Naive thymus-derived CD4-positive, alpha-beta T cell (primary cell): ENCODE data around the gene FRRS1. TPM values are rescaled to one million over a fixed set of nuclear protein-coding genes. Genes with fewer than 3 reads are reported as not detected.

Experiments used
- ATAC-seq: fragments of 150-1000 bp; cut with Tn5 transposase; 2 replicates; pipeline ENCODE4 v1.10.0; 2021; ENCODE audit warnings: mild to moderate bottlenecking, moderate library complexity
- CTCF ChIA-PET: fragments of 350-600 bp; sonication (Branson Sonifier 250); formaldehyde crosslinking; loops from one replicate; lab custom pipeline; 2021; ENCODE audit warnings: antibody characterized with exemption; lab: Charles Lee
- POLR2A ChIA-PET: fragments of 350-600 bp; sonication (Branson Sonifier 250); formaldehyde crosslinking; loops from one replicate; lab custom pipeline; 2021; ENCODE audit warnings: antibody characterized with exemption, inconsistent platforms; lab: Charles Lee
- DNase-seq, 9 donors: peaks; one replicate each; pipeline versions ENCODE4 v3.0.0 to v3.0.0-alpha.2; 2020 to 2022; ENCODE audit warnings: mixed read lengths in 1 of 9
- H3K27ac ChIP-seq: one replicate; pipeline ENCODE4 v1.7.0; 2013; ENCODE audit warnings: mild to moderate bottlenecking, low read depth, low read length, moderate library complexity
- H3K27me3 ChIP-seq, 2 donors: one replicate each; pipeline ENCODE4 v1.7.0; 2013; ENCODE audit warnings: low read length in 2 of 2, mild to moderate bottlenecking in 2 of 2, moderate library complexity in 2 of 2; ENCODE audit not compliant: control insufficient read depth in 2 of 2, insufficient read depth in 2 of 2
- H3K36me3 ChIP-seq, 3 experiments: 1 replicate in 2 of 3; 2 replicates in 1 of 3; pipeline ENCODE4 v1.7.0; 2013; ENCODE audit warnings: low read length in 3 of 3, mild to moderate bottlenecking in 3 of 3, moderate library complexity in 1 of 3; ENCODE audit not compliant: insufficient read depth in 3 of 3, control insufficient read depth in 2 of 3
- H3K4me1 ChIP-seq, 2 donors: one replicate each; pipeline ENCODE4 v1.7.0; 2013; ENCODE audit warnings: low read length in 2 of 2, mild to moderate bottlenecking in 2 of 2, moderate library complexity in 1 of 2; ENCODE audit not compliant: control insufficient read depth in 2 of 2, insufficient read depth in 2 of 2
- H3K4me3 ChIP-seq: 2 replicates; pipeline ENCODE4 v1.7.0; 2013; ENCODE audit warnings: mild to moderate bottlenecking, low read length
- H3K9me3 ChIP-seq, 3 experiments: 1 replicate in 2 of 3; 2 replicates in 1 of 3; pipeline ENCODE4 v1.7.0; 2013; ENCODE audit warnings: low read length in 3 of 3; ENCODE audit not compliant: control insufficient read depth in 2 of 3
- H3K27ac Mint-ChIP-seq, 9 donors: one replicate each; pipeline ENCODE4 v1.8.0; 2020 to 2022; ENCODE audit warnings: mixed read lengths in 9 of 9, mild to moderate bottlenecking in 8 of 9, moderate library complexity in 5 of 9, inconsistent platforms in 2 of 9
- H3K27me3 Mint-ChIP-seq, 5 donors: one replicate each; pipeline ENCODE4 v1.8.0; 2021 to 2022; ENCODE audit warnings: mixed read lengths in 5 of 5, mild to moderate bottlenecking in 1 of 5
- H3K36me3 Mint-ChIP-seq, 5 donors: one replicate each; pipeline ENCODE4 v1.8.0; 2020 to 2022; ENCODE audit warnings: mixed read lengths in 5 of 5, mild to moderate bottlenecking in 3 of 5, inconsistent platforms in 1 of 5
- H3K4me1 Mint-ChIP-seq, 7 donors: one replicate each; pipeline ENCODE4 v1.8.0; 2020 to 2022; ENCODE audit warnings: mixed read lengths in 7 of 7, mild to moderate bottlenecking in 3 of 7, inconsistent platforms in 1 of 7
- H3K4me3 Mint-ChIP-seq, 10 donors: one replicate each; pipeline ENCODE4 v1.8.0; 2020 to 2022; ENCODE audit warnings: mild to moderate bottlenecking in 10 of 10, mixed read lengths in 10 of 10, moderate library complexity in 6 of 10, inconsistent platforms in 2 of 10
- H3K9me3 Mint-ChIP-seq, 11 donors: one replicate each; pipeline ENCODE4 v1.8.0; 2020 to 2022; ENCODE audit warnings: mixed read lengths in 11 of 11, mild to moderate bottlenecking in 4 of 11, inconsistent platforms in 1 of 11, moderate library complexity in 1 of 11
- intact Hi-C, 2 donors: fragments of 100-400 bp; cut with micrococcal nuclease; formaldehyde crosslinking; loops; one replicate each; pipeline ENCODE4 v1.15.1; 2023
- polyA plus RNA-seq, 2 donors: library from polyadenylated mRNA; unstranded; fragments of 300-500 nt; fragmentation: Illumina TruSeq; gene quantifications; one replicate each; pipeline ENCODE4 v1.2.3, GENCODE V29; 2021
- total RNA-seq, 6 experiments: library from RNA in 5 of 6; stranded (reverse) in 5 of 6; gene quantifications; 1 replicate in 5 of 6; 2 replicates in 1 of 6; pipeline ENCODE4 v1.2.3 and lab custom pipeline; 2021 to 2026

The FRRS1 gene
- total and polyA plus RNA-seq, 7 experiments from 2014 or later = 0.10 to 1.4 (median 0.55) TPM; not detected in 1

GRCh38 chr1:99673315-99673714 is 93.1 kb downstream of the FRRS1 start:
- Histone ChIP-seq H3K4me3 (no peak overlapping the region), H3K27ac (no peak overlapping the region), H3K4me1 (no peaks in the 10 kb centered on the region), H3K27me3 (no peaks in the 10 kb centered on the region), H3K9me3 (no peaks in the 10 kb centered on the region), H3K36me3 (no peaks in the 10 kb centered on the region)
- intact Hi-C loops = no loop called here
- Mint-ChIP-seq H3K9me3 (no peaks in the 10 kb centered on the region), H3K36me3 (no peaks in the 10 kb centered on the region), H3K4me1 (no peaks in the 10 kb centered on the region), H3K27ac (no peak overlapping the region), H3K4me3 (no peak overlapping the region), H3K27me3 (peaks cover 15 to 34% (median 26%) of the 10 kb centered on the region in 5 donors)
- ATAC-seq = no peak
- ChIA-PET CTCF (interaction anchor here (1.1 kb wide), 1 partner anchor 1622 kb away, joined by 3 read pairs; no protein-coding TSS in a partner anchor), POLR2A (no interaction called here)
- no peak for DNase-seq

- Mint-ChIP-seq H3K4me1 (no peaks in the 10 kb centered on the region), H3K9me3 (no peaks in the 10 kb centered on the region), H3K27ac (no peak overlapping the region), H3K4me3 (no peak overlapping the region), H3K36me3 (no peaks in the 10 kb centered on the region), H3K27me3 (peaks cover 15 to 34% (median 26%) of the 10 kb centered on the region in 5 donors)
- Histone ChIP-seq H3K27me3 (no peaks in the 10 kb centered on the region), H3K4me3 (no peak overlapping the region), H3K27ac (no peak overlapping the region), H3K36me3 (no peaks in the 10 kb centered on the region), H3K9me3 (no peaks in the 10 kb centered on the region), H3K4me1 (no peaks in the 10 kb centered on the region)
- ATAC-seq = no peak
- POLR2A ChIA-PET = no interaction called here
- DNase-seq = no peak
- intact Hi-C loops = no loop called here
- CTCF ChIA-PET = no interaction called here
Observed at GRCh38 chr1:99672530-99673213, 93.8 kb downstream of the FRRS1 start.

DNA sequence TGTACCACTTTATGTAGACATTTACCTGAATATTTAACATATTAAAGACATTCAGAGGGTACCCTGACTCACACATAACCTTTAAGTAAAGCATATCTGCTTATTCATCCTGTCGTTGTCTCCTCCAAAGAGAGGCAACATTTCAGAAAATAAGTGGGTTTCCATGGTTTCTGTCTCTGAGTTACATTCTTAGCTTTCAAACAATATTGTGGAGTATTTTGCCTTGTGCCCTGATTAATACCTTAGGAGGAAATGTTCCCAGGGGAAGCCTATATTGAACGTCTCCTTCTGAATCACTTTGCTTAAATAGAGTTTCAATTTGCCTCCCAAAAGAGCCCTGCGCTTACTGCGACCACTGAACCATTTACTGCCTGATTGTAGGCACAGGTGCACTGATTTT is 94.4 kb downstream of the FRRS1 start:
- Mint-ChIP-seq H3K9me3 (no peaks in the 10 kb centered on the region), H3K27ac (no peak overlapping the region), H3K4me1 (no peaks in the 10 kb centered on the region), H3K36me3 (no peaks in the 10 kb centered on the region), H3K27me3 (peaks cover 21 to 40% (median 22%) of the 10 kb centered on the region in 5 donors), H3K4me3 (no peak overlapping the region)
- POLR2A ChIA-PET = no interaction called here
- CTCF ChIA-PET = no interaction called here
- H3K9me3 ChIP-seq = no peaks in the 10 kb centered on the region
- ATAC-seq (no peak), DNase-seq (no peak)
- no peaks in the 10 kb centered on the region for H3K27me3 ChIP-seq
- H3K27ac ChIP-seq = no peak overlapping the region
- H3K4me3 ChIP-seq = no peak overlapping the region
- no peaks in the 10 kb centered on the region for H3K36me3 ChIP-seq
- intact Hi-C loops = no loop called here
- no peaks in the 10 kb centered on the region for H3K4me1 ChIP-seq

DNA sequence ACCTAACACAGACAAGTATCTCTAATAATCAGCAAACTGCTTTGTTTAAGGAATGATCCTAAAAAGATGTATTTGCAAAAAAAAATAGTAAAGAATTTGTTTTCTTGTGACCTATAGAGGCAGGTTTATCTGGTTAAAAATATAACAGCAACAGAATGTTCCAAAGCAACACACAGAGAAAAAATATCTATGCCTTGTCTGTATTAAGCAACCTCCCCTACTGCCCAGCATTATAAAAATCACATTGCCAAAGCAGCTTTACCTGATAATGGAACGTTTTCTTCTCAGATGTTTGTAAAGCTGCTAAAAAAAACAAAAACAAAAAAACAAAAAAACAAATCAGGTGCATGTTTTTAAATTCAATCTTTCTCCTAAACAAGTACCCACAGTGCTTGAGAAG is 95.9 kb downstream of the FRRS1 start:
- CTCF ChIA-PET = no interaction called here
- Mint-ChIP-seq H3K36me3 (no peaks in the 10 kb centered on the region), H3K4me1 (no peaks in the 10 kb centered on the region), H3K4me3 (no peak overlapping the region), H3K27me3 (peaks cover 21 to 42% (median 28%) of the 10 kb centered on the region in 5 donors), H3K27ac (no peak overlapping the region), H3K9me3 (no peaks in the 10 kb centered on the region)
- no peaks in the 10 kb centered on the region for H3K36me3 ChIP-seq
- ATAC-seq (no peak), DNase-seq (no peak)
- H3K4me1 ChIP-seq = no peaks in the 10 kb centered on the region
- no peak overlapping the region for H3K27ac ChIP-seq
- intact Hi-C loops = no loop called here
- POLR2A ChIA-PET = no interaction called here
- no peak overlapping the region for H3K4me3 ChIP-seq
- H3K9me3 ChIP-seq = no peaks in the 10 kb centered on the region
- no peaks in the 10 kb centered on the region for H3K27me3 ChIP-seq

- H3K27ac Mint-ChIP-seq = no peak overlapping the region
- DNase-seq = no peak
- intact Hi-C loops = no loop called here
- Histone ChIP-seq H3K36me3 (no peaks in the 10 kb centered on the region), H3K4me3 (no peak overlapping the region), H3K27me3 (no peaks in the 10 kb centered on the region), H3K9me3 (no peaks in the 10 kb centered on the region), H3K27ac (no peak overlapping the region), H3K4me1 (no peaks in the 10 kb centered on the region)
- peaks cover 19 to 42% (median 29%) of the 10 kb centered on the region in 5 donors for H3K27me3 Mint-ChIP-seq
- H3K9me3 Mint-ChIP-seq = no peaks in the 10 kb centered on the region
- ATAC-seq = no peak
- CTCF ChIA-PET = no interaction called here
- no peaks in the 10 kb centered on the region for H3K4me1 Mint-ChIP-seq
- no peaks in the 10 kb centered on the region for H3K36me3 Mint-ChIP-seq
- no peak overlapping the region for H3K4me3 Mint-ChIP-seq
- POLR2A ChIA-PET = no interaction called here
Observed at GRCh38 chr1:99669821-99670220, 96.6 kb downstream of the FRRS1 start.

- Mint-ChIP-seq H3K27me3 (peaks cover 17 to 42% (median 32%) of the 10 kb centered on the region in 5 donors), H3K27ac (no peak overlapping the region), H3K4me1 (no peaks in the 10 kb centered on the region), H3K4me3 (no peak overlapping the region), H3K9me3 (no peaks in the 10 kb centered on the region), H3K36me3 (no peaks in the 10 kb centered on the region)
- H3K4me1 ChIP-seq = no peaks in the 10 kb centered on the region
- no peak overlapping the region for H3K27ac ChIP-seq
- intact Hi-C loops = no loop called here
- H3K4me3 ChIP-seq = no peak overlapping the region
- DNase-seq (no peak), ATAC-seq (no peak)
- no peaks in the 10 kb centered on the region for H3K27me3 ChIP-seq
- ChIA-PET POLR2A (no interaction called here), CTCF (no interaction called here)
- H3K36me3 ChIP-seq = no peaks in the 10 kb centered on the region
- H3K9me3 ChIP-seq = no peaks in the 10 kb centered on the region
Observed at GRCh38 chr1:99669376-99669775, 97.1 kb downstream of the FRRS1 start.

DNA sequence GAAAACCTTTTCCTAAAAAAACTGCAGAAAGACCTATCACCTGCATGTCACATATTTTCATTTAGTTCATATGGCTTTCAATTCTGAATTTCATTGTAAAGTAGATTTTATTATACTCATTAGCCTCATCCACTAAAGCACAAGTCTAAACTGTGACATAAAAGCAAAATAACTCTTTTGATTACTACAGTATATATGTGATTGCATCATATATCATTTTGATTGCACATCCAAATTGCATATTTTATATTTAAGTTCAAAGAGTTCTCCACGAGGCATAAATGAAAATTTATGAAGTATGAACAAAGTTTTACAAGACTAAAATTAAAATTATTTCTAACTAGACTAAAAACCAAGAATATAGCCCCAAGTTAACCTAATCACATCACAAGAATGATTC is 101.2 kb downstream of the FRRS1 start:
- no peak overlapping the region for H3K4me3 Mint-ChIP-seq
- DNase-seq (no peak), ATAC-seq (no peak)
- Histone ChIP-seq H3K9me3 (no peaks in the 10 kb centered on the region), H3K27me3 (no peaks in the 10 kb centered on the region), H3K4me3 (no peak overlapping the region), H3K27ac (no peak overlapping the region), H3K36me3 (no peaks in the 10 kb centered on the region), H3K4me1 (no peaks in the 10 kb centered on the region)
- intact Hi-C loops = no loop called here
- H3K4me1 Mint-ChIP-seq = no peaks in the 10 kb centered on the region
- H3K36me3 Mint-ChIP-seq = no peaks in the 10 kb centered on the region
- H3K27ac Mint-ChIP-seq = no peak overlapping the region
- ChIA-PET CTCF (no interaction called here), POLR2A (no interaction called here)
- peaks cover 6 to 22% (median 13%) of the 10 kb centered on the region in 5 donors for H3K27me3 Mint-ChIP-seq
- no peaks in the 10 kb centered on the region for H3K9me3 Mint-ChIP-seq
